GM18511 (cell line): ENCODE measurements around the gene FCER2.

ENCODE experiments used
- ATAC-seq: cut with Tn5 transposase; IDR thresholded peaks from one replicate; pipeline ENCODE4 v1.9.1; 2021; ENCODE audit warnings: mild to moderate bottlenecking, moderate library complexity; ENCODE audit not compliant: unreplicated experiment

FCER2 gene

GRCh38 chr19:7679771-7680605 lies 21.9 kb downstream of the FCER2 start:
- no peak for ATAC-seq

GRCh38 chr19:7678971-7679751 lies 22.8 kb downstream of the FCER2 start:
- no peak for ATAC-seq

- no peak for ATAC-seq
These were observed 24.1 kb downstream of the FCER2 start for GRCh38 chr19:7677669-7678311.

- no peak for ATAC-seq
These were observed 25.1 kb downstream of the FCER2 start, which contains the start of gene MCEMP1 for GRCh38 chr19:7676854-7677253. MCEMP1 (plus strand) TSS chr19:7677090; CDS start chr19:7677121, 31 bp downstream.

- ATAC-seq, result no peak
These were observed 25.6 kb downstream of the FCER2 start for GRCh38 chr19:7676376-7676775.

- ATAC-seq, result no peak
These were observed 27.6 kb downstream of the FCER2 start for GRCh38 chr19:7674010-7675005.

GRCh38 chr19:7672522-7672921 lies 29.4 kb downstream of the FCER2 start:
- no peak for ATAC-seq

- no peak for ATAC-seq
These were observed 31.1 kb downstream of the FCER2 start for GRCh38 chr19:7670790-7671189.

GRCh38 chr19:7670150-7670783 lies 31.7 kb downstream of the FCER2 start:
- no peak for ATAC-seq

- no peak for ATAC-seq
These were observed 32.3 kb downstream of the FCER2 start for GRCh38 chr19:7669641-7670040.

- ATAC-seq, result no peak
These were observed 33.1 kb downstream of the FCER2 start, which contains the start of gene RETN for GRCh38 chr19:7668842-7669241. RETN (plus strand) TSS chr19:7669049; CDS start chr19:7669327, 278 bp downstream.

GRCh38 chr19:7665076-7665475 lies 36.9 kb downstream of the FCER2 start:
- no peak for ATAC-seq

GRCh38 chr19:7663706-7664105 lies 38.2 kb downstream of the FCER2 start:
- ATAC-seq, result no peak

GRCh38 chr19:7662657-7663056 lies 39.3 kb downstream of the FCER2 start:
- no peak for ATAC-seq

- no peak for ATAC-seq
These were observed 40.0 kb downstream of the FCER2 start for GRCh38 chr19:7661744-7662538.

GRCh38 chr19:7658219-7658686 lies 43.7 kb downstream of the FCER2 start:
- peak; percentile 72 for ATAC-seq

GRCh38 chr19:7657131-7657751 lies 44.7 kb downstream of the FCER2 start:
- no peak for ATAC-seq

- ATAC-seq, result no peak
These were observed 46.4 kb downstream of the FCER2 start for GRCh38 chr19:7655581-7655980.
